ENCODE measurements around the gene CD44.
"Not testable (repeated sequence)": the region's sequence is repeated elsewhere in the genome, so short reads cannot be mapped to it uniquely, and the experiment has no call there.

Gene CD44

DNA sequence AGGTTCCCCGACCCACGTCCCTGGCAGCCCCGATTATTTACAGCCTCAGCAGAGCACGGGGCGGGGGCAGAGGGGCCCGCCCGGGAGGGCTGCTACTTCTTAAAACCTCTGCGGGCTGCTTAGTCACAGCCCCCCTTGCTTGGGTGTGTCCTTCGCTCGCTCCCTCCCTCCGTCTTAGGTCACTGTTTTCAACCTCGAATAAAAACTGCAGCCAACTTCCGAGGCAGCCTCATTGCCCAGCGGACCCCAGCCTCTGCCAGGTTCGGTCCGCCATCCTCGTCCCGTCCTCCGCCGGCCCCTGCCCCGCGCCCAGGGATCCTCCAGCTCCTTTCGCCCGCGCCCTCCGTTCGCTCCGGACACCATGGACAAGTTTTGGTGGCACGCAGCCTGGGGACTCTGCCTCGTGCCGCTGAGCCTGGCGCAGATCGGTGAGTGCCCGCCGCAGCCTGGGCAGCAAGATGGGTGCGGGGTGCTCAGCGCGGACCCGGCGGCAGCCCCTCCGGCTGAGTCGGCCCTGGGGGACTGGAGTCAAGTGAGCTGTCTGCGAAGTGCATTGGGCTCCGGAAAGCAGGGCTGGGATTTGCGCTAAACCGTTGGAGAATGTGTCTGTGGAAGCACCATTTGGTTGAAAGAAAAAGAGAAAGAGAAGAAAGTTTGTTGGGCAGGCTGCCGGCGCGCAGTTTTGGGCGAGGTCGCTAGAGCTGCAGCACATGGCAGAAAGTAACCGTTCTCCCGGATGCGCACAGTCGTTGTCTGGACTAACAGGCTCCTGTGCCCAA, at the start of gene CD44:
CD44 (plus strand) TSS at position 229 of the 779 bp plus-strand sequence; CDS start at position 362, 133 bp downstream.
- DNase-seq, result peak; percentile 96 to 99

DNA sequence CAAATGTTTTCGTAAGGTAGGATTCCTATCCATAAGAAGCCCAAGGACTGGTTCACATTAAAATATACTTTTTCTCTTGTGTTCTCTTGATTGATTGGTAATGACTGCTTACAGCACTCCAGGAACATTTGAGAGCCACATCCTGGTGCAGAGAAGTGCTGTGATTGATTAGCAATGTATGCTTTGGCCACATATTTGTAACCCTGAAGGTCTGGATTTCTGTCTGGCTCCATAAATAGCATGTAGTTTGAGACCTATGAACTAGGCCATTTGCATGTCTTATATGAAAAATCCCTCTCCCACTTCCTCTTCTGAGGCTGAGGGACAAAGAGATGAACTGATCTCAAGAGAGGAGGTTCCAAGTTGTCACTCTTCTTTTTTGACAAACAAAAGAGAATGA, 49.3 kb upstream of the CD44 start:
- peak; percentile 53 to 61 for DNase-seq

DNA sequence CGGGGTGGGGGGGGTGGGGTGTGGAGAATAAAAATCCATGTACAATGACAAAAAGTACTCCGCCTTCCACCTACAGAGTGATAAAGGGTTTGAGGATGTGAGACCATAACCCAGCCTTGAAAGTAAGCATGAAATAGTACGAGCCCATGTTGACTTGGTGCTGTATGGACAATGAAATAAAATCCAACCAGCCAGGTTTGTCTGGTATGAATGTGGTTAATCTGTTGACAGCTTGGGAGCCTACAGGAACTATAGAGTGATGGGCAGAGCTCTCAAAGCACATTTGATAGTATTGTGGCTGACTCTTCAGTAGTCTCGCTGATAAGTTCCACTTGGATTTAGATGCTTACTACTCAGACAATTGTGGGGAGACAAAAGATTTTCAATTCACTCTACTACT, 48.8 kb upstream of the CD44 start:
- no peak for DNase-seq

DNA sequence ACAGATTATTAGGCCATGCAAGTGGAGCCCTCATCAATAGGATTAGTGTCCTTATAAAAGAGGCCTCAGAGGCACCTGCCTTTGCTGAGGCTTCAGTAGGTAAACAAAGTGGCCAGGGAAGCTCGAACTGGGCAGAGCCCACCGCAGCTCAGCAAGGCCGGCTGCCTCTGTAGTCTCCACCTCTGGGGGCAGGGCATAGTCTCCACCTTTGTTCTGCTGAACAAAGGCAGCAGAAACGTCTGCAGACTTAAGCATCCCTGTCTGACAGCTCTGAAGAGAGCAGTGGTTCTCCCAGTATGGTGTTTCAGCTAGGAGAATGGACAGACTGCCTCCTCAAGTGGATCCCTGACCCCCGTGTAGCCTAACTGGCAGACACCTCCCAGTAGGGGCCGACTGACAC, 48.0 kb upstream of the CD44 start:
- not testable (repeated sequence) for DNase-seq

DNA sequence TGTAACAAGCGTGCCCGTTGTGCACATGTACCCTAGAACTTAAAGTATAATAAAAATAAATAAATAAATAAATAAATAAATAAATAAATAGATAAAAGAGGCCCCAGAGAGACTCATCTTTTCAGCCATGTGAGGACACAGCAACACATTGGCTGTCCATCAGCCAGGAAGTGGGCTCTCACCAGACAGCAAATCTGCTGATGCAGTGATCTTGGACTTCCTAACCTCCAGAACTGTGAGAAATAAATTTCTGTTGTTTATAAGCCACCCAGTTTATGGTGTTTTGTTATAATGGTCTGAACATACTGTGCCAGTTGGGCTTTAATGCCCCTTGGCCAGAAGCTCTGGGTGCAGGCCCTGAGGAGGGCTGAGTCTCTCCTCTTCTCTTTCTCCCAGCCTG, 42.2 kb upstream of the CD44 start:
- no peak for DNase-seq

DNA sequence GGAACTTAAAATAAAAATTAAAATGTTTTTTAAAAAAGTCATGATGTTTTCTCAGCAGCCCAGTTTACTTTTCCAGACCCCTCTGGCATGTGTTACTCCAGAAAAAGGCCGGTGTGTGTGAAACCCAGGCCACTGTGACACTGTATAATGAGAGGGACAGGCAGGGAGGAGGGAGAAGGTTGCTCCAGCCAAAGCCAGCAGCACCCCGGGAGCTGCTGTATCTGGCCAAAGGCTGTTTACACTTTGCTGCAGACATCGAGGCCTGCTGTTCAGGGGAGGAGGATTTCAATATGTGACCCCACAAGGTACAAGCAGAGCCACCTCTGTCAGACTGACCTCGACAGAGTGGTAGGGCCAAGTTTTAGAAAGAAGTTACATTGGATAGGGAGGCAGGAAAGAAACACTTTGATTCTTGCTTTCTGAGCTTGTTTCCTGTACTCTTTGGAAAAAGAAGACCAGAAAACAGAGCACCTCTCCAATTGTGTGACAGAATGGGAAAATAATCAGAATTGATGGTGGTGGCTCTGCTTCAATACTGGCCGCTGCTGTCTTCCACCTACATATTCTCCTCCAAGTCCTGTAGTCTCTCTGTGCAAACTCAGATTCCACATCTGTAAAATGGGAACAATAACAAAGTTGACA, 41.0 kb upstream of the CD44 start:
- DNase-seq, result no peak

DNA sequence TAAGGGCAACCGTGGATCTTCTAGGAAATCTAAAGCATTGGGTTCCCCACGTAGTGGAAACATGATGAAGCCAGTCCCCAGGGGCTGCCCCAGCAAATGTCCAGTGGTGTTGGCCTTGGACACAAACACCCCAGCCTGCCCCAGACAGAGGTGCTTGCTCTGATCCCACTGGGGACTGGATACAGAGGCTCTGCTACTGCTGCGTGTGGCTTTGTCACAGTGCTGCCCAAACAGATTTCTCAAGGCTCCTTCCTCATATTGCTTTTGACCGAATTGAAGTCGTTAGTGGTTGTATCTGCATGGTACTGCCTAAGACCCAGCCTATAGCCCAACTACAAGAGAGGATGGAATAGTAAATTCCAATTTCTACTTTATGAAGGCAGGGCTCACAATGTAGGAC, 40.1 kb upstream of the CD44 start:
- no peak for DNase-seq

DNA sequence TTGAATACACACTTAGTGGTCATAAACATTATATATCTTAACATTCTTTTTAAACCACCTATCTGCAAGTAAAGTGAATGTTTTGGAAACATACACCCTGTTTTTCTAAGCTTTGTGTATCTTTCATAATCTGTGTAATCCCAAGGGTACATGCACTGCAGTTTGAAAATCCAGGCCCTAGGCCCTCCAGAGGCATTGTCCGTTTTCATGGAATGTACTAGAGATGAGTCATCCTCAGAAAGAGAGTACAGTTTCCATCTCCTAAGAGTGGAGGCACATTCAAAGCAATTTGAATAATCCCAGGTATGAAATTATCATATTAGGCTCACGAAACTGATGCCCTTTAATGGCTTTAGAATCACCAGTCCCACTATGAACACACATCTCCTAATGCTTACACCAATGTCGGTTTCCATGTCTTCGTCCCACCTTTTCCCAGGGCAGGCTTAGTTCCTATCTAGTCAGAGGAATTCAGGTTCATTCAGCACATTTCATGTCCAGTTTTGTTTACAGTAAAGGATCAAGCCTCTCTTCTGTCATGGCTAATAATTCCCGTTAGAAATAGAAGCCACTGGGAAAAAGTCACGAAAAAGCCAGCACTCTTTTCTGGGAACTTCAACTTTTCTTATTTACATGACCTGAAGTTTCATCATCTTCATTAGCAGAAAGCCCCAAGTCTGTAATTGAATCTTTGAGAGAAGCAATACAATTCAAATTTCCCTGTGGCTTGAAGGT, 39.5 kb upstream of the CD44 start:
- no peak for DNase-seq

DNA sequence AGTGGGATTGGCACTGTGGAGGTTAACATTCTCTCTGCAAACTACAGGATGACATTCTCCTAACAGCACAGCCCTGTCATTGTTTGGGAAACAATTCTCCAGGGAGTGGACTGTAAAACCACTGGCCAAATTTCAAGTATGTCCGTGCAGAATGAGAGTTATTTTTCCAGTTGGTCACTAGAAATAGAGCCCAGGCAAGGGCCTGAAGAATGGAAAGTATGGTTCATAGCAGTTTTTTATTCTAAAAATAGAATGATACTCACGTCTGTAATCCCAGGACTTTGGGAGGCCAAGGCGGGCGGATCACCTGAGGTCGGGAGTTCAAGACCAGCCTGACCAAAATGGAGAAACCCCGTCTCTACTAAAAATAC, 39.0 kb upstream of the CD44 start:
- no peak for DNase-seq

DNA sequence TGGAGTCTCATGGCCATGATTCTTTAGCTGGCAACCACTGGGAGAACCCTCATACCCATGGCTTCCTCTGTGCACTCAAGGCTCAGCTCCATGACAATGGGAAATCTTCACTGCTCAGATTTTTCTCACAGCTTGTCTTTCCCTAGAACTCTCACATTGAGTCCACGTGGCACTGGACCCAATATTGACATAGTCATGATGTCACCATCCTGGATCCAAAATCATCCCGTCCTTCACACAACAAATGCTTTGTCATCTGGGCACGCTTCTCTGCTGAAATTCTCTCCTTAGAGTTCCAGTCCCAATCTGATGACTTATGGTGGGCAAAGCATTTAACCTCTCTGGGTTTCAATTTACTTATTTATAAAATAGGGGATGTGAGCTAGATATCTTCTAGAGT, 37.7 kb upstream of the CD44 start:
- DNase-seq, result no peak

DNA sequence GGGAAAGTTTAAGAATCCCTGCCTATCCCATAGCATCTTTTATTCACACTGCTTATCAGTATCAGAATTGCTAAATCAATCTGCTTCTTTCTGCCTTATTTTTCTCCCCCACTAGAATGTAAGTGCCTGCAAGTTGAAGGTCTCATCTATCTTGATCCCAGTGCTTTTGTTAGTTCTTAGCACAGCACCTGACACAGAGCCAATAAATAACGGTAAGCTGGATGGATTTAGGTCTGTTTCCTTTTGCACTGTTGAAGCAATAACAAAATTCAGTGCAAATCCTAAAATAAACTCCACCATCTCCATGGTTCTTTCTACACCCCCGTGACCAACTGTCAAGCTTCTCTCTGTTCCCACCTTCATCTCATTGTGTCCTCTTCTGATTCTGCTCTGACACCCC, 36.7 kb upstream of the CD44 start:
- DNase-seq, result no peak

DNA sequence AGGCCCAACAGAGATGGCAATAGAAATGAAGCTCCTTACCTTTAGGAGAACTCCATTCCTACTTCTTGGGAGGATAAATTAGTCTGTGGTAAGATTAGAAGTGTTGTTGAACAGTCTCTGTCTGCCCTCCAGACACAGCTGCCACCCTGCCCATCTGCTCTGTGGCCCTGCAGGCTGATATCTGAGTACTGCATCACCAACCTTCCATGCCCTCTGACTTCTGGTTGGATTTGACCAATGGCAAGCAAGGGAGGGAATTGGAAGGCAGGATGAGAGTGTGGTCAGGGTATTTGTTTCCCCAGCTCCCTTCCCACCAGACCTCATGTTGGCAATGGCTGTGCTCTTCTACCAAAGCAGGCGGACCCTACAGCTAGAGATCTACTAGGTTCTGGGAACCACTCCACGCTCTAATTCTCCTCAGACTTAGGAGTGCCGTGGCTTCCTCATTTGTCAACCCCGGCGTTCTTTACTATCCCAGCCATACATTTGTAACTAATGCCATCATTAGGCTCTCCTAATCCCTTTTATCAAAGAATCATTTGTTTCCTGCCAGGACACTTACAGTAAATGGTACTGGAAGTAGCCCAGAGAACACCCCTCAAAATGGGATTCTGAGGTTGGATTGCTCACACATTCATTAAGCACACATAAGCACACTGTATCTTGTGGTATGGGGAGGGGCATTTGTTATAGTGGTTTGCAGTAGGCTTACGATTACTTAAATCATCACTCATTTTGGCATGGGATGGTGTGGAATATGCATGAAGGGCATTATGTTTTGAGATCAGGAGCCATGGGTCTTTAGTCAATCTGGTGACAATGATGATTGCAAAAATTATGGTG, 35.4 kb upstream of the CD44 start:
- no peak for DNase-seq

DNA sequence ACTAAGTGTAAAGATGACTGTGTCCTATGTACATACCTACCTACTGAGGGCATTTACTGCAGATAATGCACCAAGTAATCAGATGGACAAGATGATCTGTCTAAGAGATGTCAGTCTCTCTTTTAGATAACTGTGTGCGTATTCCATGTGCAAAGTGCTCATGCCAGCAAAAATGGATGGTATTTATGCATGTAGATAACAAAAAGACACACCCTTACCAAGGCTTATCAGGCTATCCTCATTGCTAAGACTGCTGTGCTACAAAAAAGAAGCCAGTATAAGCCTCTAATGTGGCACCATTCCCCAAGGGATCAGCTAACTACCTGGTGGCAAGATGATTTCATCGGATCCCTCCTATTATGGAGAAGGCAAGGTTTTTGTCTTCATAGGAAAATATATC, 34.3 kb upstream of the CD44 start:
- DNase-seq, result no peak

DNA sequence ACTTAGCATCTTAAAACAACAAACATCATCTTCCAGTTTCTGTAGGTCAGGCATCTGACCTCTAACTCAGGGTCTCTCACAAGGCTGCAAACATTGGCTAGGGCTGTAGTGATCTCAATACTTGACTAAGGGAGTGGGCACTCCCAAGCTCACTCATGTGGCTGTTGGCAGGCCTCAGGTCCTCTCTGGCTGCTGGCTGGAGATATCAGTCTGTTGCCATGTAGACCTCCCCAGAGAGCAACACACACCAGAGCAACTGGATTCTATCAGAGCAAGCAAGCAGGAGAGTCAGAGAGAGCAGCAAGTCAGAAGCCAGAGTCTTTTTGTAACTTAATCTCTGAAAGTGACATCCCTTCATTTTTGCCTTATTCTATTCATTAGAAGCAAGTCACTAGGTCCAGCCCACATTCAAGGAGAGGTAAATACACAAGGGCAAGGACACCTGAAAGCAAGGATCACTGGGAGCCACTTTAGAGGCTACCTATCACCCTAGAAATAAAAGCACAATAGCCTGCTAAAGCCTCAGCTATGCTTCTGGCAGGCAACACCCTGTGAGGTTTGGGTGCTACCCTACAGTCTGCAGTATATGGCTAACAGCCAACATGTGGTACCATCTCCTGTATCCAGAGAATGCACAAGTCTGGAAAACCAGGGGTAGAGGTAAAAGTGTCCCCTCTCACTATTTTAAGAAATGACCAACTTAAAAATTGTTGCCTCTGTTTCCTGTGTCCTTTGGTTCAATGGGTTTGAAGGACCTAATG, 33.5 kb upstream of the CD44 start:
- no peak for DNase-seq

DNA sequence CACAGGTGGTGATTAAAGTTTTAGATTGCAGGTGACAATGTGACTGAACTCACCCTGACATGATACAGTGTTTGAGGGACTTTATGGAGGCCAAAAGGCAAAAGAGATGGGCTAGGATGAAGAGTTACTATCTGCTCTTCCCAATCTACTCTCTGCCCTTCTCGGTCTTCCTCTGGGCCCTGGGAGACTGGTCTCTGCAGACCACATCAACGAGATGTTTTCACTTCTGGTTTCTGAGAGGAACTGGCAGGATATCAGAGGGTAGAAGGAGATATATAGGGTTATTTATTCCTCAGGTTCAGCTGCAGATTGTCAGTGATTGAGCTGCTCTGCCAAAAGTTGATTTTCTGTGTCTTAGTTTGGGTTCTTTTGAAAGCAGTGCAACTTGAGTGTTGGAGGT, 32.4 kb upstream of the CD44 start:
- peak; percentile 31 to 40 for DNase-seq

DNA sequence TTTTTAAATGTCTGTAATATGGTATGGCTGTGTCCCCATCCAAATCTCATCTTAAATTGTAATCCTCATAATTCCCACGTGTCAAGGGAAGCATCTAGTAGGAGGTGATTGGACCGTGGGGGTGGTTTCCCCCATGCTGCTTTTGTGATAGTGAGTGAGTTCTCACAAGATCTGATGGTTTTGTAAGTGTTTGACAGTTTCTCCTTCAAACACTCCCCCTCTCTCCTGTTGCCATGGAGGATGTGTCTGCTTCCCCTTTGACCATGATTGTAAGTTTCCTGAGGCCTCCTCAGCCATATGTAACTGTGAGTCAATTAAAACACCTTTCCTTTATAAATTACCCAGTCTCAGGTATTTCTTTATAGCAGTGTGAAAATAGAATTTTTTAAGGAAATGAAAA, 31.1 kb upstream of the CD44 start:
- DNase-seq, result peak; percentile 24 to 64

DNA sequence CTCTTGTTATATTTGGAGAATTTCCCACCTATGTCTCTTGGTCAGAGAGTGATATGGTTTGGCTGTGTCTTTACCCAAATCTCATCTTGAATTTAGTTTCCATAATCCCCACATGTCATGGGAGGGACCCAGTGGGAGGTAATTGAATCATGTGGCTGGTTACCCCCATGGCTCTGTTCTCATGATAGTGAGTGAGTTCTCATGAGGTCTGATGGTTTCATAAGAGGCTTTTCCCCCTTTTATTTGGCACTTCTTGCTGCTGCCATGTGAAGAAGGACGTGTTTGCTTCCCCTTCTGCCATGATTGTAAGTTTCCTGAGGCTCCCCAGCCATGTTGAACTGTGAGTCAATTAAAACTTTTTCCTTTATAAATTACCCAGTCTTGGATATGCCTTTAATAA, 30.6 kb upstream of the CD44 start:
- peak; percentile 41 to 69 for DNase-seq

DNA sequence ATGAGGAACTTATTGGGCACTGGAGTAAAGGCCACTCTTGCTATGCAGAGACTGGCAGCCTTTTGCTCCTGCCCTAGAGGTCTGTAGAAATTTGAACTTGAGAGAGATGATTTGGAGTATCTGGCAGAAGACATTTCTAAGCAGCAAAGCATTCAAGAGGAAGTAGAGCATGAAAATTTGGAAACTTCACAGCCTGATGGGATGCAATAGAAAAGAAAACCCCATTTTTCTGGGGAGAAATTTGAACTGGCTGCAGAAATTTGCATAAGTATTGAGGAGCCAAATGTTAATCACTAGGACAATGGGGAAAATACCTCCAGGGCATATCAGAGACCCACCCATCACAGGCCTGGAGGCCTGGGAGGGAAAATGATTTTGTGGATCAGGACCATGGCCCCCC, 29.9 kb upstream of the CD44 start:
- peak; percentile 79 to 83 for DNase-seq

DNA sequence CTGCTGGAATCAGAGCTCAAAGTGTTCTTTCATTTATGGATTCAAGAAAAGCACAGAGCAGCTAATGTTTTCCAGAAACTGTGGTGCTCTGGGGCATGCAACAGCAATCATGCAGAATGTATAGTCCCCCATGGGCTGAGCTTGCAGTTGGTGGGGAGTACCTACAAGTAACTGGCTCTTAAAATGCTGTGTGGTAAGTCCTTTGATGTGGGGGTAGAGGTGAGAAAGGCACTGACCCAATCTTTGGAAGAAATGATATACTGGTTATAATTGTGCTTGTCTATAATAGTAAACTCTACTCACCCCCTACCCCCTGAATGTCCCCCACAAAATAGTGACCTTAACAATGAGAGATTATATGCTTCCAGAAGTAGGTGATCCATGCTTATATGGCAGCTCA, 29.1 kb upstream of the CD44 start:
- DNase-seq, result no peak

DNA sequence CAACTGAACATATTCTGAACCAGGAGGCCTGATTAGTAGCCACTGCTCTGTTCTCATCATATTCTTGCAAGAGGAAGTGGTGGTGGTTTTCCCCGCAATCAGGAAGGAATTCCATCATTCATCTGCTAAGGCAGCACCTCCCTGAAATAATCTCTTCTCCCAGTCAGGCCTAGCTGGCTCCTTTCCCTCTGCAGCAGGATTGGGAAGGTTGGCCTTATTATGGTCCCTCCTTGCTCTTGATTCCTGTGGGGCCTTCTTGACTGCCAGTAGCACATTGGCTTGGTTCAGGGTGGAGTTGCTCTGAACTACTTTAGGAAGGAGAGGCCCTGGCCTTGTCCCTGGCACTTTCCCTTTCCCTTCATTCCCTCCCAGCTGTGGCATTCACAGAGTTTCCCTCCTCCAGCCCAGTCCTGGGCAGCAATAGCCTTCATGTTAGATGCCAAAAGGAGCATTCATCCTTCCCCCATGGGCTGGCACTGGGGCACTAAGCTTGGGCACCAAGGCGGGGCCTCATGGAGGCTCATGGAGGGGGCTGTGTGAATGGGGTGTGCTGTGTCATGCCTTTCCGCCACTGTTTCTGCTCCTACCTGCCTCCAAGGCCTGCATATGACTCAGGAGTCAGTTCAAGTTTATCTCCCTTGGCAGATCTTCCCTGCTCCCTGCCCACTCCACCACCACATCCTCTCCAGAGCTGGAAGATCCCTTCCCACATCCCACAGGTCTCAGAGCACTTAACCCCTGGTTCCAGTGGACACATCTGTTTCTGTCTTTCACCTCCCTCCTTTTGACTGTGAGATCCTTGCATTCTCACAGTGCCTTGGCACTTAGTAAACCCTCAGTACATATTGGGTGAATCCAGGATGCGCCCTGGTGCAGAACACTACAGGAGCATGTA, 27.6 kb upstream of the CD44 start:
- peak; percentile 68 to 83 for DNase-seq

Data from inflammatory macrophage treated with lipopolysaccharide for 1 hour (primary cell).